HG03064 (cell line): ENCODE results near the gene HTT-AS.
A peak's percentile ranks its signal among the peaks of the same experiment; 100 is the strongest.

Experiments
- ATAC-seq: cut with Tn5 transposase; IDR thresholded peaks from one replicate; pipeline ENCODE4 v1.9.1; 2021; ENCODE audit warnings: low read depth; ENCODE audit not compliant: unreplicated experiment

HTT-AS gene

GRCh38 chr4:3031357-3032082 is 42.8 kb downstream of the HTT-AS start:
- no peak for ATAC-seq

- ATAC-seq: no peak
Measured at GRCh38 chr4:3030566-3031356, 43.6 kb downstream of the HTT-AS start.

GRCh38 chr4:3029464-3029863 is 44.9 kb downstream of the HTT-AS start:
- no peak for ATAC-seq

- ATAC-seq: no peak
Measured at GRCh38 chr4:3026540-3026939, 47.8 kb downstream of the HTT-AS start.

DNA sequence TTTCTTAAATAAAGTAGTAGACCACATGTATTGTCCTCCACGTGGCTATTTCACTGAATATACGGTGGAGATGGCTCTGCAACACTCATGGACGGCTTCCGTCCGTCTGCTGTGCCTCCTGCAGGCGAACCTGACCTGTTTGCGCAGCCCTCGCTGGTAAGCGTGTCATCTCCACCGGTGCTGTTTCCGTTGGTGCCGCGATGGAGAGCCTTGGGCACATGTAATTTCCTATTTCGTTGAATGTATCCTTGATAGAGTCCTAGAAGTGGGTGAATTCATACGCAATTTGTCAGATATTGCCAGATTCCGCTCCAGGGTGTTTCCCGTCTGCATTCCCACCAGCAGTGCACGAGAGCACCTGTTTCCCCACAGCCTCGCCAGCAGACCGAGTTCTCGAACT is 48.5 kb downstream of the HTT-AS start:
- no peak for ATAC-seq

- ATAC-seq: no peak
Measured at GRCh38 chr4:3022651-3023050, 51.7 kb downstream of the HTT-AS start.

DNA sequence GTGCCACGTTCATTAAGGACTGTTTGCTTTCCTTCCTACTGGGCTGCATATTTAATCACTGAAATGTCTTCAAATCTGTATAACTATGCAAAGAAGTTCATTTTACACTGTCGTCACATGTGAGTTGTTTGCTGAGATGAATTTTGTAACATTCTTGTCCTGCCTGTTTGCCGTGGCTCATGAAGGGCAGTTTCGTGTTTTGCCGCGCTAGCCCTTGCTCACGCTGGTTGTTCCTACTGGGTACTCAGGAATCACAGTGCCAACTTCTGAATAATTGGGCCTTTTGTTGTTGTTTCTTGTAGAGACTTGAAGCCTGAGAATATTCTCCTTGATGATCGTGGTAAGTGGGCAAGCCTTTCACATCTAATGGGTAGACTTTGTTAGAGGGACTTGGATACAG is 52.2 kb downstream of the HTT-AS start:
- no peak for ATAC-seq

GRCh38 chr4:3021627-3022026 is 52.7 kb downstream of the HTT-AS start:
- no peak for ATAC-seq

DNA sequence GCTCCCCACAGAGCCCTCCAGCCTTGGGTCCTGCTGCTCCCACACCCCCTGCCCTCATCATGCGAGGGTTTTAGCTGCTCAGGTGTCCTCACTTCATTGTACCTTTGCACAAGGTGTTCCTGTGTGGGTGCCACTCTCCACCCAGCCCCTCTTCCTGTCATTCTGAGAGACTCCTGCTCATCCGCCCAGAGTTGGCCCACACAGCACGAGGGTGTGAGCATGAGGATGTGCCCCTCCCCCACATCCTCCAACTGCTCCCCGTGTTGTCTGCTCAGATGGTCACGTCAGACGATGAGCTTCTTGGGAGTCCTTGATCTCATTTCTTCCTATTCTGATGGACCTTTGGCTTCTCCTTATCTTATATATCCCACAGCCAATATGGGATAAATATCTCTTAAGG is 53.2 kb downstream of the HTT-AS start:
- ATAC-seq: no peak

DNA sequence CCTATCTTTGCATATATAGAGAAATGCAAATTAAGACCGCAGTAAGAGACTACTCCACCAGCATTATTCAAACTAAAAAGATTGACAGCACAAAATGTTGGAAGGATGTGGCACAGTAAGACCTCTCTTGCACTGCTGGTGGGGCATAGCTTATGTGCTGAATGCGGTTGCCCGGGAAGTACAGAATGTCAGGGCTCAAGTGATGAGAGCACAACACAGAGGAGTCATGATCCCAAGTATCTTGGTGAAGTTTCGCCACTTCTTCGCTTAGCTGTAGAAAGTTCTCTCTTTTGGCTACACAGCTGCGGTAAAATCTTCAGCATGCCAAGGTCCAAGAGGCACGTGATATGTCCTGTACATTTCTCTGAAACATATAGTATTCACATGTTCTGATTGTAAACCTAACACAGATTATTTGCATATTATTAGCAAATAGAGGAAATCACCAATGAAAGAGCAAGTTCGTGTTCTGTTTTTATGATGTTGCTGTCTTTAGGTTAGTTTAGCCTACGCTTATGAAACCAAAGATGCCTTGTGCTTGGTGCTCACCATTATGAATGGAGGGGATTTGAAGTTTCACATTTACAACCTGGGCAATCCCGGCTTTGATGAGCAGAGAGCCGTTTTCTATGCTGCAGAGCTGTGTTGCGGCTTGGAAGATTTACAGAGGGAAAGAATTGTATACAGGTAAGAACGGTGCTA is 55.0 kb downstream of the HTT-AS start:
- ATAC-seq: no peak

DNA sequence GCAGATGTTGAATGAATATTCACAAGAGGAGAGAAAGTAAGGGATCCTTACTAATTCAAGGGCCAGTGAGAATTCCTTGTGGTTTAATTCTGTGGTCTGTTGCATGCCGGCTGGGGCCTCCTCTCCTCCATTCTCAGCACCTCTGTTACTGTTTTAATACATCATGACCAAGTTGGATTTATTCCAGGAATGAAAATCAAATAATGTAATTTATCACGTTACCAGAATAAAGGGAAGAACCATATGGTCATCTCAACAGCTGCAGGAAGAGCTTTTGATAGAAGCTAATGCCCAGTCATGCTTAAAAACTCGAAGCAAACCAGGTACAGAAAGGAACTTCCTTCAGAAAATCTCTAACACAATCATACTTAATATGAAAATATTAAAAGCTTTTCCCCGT is 56.8 kb downstream of the HTT-AS start:
- ATAC-seq: no peak

DNA sequence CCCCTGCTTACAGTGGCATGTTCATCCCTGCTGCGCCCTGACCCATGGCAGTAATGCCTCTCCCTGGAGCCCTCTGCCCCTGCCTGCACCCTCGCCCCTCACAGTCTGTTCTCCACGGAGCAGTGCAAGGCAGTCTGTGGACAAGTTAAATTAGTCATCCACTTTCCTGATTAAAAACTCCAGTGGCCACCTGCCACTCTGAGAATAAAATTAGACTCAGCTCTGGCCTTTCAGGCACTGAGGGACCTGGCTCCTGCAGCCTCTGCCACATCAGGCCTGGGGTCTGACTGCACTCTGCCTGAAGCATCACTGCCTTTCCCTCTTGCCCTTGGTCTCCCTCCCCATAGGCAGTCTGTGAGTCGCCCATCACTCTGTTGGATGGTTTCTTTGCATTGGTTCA is 57.4 kb downstream of the HTT-AS start:
- ATAC-seq: no peak

DNA sequence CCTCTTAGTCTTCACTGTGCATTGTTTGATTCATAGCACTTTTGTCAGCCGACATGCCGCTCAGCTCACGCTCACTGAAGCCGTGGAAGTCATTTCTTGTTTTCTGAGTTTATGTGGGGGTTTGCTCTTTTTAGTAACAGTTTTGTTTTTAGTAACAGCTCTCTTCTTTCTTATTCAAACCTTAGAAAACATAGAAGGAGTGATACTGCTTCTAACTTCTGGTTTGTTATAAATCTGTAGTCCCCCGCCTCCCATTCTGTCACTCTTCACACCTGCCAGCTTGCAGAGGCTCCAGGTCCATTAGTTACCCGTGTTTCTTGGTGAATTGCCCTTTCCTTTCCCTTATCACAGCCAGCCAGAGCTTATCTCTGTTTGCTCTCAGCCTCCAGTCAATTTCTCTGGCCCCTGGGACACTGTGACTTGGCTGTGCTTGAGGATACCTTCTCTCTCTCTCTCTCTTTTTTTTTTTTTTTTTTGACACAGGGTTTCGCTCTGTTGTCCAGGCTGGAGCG is 60.4 kb downstream of the HTT-AS start:
- ATAC-seq: peak; percentile 78
